ENCODE data around the gene MRPS23. TPM values are rescaled to one million over a fixed set of nuclear protein-coding genes. Genes with fewer than 3 reads are reported as not detected.

The MRPS23 gene
- total and polyA plus RNA-seq, 2 experiments from 2014 or later: 53.2 to 74.5 TPM

GRCh38 chr17:57809879-57810278 lies 40.0 kb downstream of the MRPS23 start (continued):
- TF ChIP-seq ZNF462 (CRISPR knock-in tag; IDR thresholded peaks at IDR 0.05) (no peak), ZNF114 (CRISPR knock-in tag; IDR thresholded peaks at IDR 0.05) (no peak), STAT1 (IDR thresholded peaks at IDR 0.05; ENCODE audit: unreplicated experiment) (no peak), POLR2AphosphoS5 (IDR thresholded peaks at IDR 0.05; ENCODE audit: low read depth) (no peak), ETS1 (IDR thresholded peaks at IDR 0.05) (no peak), CREB1 (CRISPR knock-in tag; IDR thresholded peaks at IDR 0.05; ENCODE audit: low read depth) (no peak), JUNB (IDR thresholded peaks at IDR 0.05; ENCODE audit: unreplicated experiment) (no peak), EZH2 (IDR thresholded peaks at IDR 0.05; ENCODE audit: low read depth, unreplicated experiment) (no peak), EZH2phosphoT487 (IDR thresholded peaks at IDR 0.05; ENCODE audit: unreplicated experiment) (no peak), NANOG (IDR thresholded peaks at IDR 0.05; ENCODE audit: borderline replicate concordance) (no peak), REST (IDR thresholded peaks at IDR 0.05; ENCODE audit: unreplicated experiment) (no peak)
